GM13976 (cell line): ENCODE measurements around the gene FRY.
A peak's percentile ranks its signal among the peaks of the same experiment; 100 is the strongest.

ENCODE experiments used
- DNase-seq: peaks from one replicate; pipeline ENCODE4 v3.0.0; 2012; ENCODE audit warnings: low spot score
- in situ Hi-C: fragments of 300-500 bp; cut with MboI; formaldehyde crosslinking; loops from one replicate; pipeline ENCODE4 v1.12.0; 2022; ENCODE audit warnings: low sequenced_read_pairs, mixed read lengths, inconsistent platforms; ENCODE audit not compliant: unreplicated experiment
- TF ChIP-seq, protein P1 (sequence below): IDR thresholded peaks from 2 replicates; pipeline ENCODE4 v1.5.1; 2012; ENCODE audit warnings: borderline replicate concordance, mild to moderate bottlenecking; ENCODE audit not compliant: insufficient read depth; ENCODE audit errors: extremely low read depth, missing control alignments, control extremely low read depth

Gene FRY

DNA sequence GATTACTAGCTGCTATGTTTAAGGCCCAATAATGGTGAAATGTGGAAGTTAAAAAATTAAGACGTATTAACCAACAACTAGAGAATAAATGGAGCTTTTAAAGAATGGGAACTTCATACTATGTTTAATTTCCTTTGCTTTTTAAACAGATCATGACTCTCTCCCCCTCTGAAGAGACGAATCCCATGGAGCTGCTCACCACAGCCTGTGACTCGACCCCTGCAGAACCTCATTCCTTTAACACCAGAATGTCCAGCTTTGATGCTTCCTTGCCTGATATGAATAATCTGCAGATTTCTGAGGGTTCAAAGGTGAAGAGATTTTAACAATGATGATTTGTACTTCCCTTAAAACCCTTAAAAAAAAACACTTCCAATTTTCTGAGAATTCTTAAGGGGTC lies 230.6 kb downstream of the FRY start:
- no peak for DNase-seq
- TF ChIP-seq, protein P1, sequence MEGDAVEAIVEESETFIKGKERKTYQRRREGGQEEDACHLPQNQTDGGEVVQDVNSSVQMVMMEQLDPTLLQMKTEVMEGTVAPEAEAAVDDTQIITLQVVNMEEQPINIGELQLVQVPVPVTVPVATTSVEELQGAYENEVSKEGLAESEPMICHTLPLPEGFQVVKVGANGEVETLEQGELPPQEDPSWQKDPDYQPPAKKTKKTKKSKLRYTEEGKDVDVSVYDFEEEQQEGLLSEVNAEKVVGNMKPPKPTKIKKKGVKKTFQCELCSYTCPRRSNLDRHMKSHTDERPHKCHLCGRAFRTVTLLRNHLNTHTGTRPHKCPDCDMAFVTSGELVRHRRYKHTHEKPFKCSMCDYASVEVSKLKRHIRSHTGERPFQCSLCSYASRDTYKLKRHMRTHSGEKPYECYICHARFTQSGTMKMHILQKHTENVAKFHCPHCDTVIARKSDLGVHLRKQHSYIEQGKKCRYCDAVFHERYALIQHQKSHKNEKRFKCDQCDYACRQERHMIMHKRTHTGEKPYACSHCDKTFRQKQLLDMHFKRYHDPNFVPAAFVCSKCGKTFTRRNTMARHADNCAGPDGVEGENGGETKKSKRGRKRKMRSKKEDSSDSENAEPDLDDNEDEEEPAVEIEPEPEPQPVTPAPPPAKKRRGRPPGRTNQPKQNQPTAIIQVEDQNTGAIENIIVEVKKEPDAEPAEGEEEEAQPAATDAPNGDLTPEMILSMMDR, result no peak
- in situ Hi-C loops, result no loop called here

DNA sequence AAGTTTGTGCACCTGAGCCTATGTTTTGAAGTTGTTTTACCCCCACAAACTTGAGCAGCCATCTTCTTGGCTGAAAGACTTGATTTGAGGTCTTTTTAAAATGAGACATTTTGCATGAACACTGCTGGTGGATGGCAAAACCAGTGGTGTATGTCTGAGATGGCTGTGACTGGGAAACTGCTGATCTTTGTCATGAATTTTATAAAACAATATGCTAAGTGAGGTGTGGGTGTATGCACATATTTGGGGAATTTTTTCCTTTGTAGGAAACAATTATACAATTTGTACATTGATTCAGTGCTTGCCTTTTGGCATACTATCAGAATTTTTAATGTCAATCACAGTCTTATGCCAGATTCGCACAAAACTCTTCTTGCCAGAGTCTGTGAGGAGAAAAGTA lies 231.0 kb downstream of the FRY start:
- TF ChIP-seq, protein P1, result no peak
- in situ Hi-C loops, result no loop called here
- DNase-seq, result no peak

DNA sequence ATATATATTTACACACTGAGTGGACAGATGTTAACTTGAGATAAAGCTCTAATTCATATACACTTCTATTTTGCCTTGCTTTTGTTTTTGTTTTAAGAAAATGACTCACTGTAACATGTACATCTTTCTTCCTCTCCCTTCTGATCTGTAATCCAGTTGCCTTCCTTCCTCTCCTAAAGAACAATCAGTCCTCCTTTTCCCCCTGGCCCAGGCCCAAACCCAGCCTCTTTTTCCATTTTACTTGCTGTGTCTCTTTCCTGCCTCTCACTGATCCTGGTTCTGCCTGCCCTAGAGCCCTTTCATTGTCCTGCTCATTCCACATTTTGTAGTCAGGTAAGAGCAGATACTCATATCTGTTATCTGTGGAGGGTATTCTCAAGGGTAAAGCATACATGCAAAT lies 232.8 kb downstream of the FRY start:
- DNase-seq, result no peak
- TF ChIP-seq, protein P1, result no peak
- in situ Hi-C loops, result no loop called here

DNA sequence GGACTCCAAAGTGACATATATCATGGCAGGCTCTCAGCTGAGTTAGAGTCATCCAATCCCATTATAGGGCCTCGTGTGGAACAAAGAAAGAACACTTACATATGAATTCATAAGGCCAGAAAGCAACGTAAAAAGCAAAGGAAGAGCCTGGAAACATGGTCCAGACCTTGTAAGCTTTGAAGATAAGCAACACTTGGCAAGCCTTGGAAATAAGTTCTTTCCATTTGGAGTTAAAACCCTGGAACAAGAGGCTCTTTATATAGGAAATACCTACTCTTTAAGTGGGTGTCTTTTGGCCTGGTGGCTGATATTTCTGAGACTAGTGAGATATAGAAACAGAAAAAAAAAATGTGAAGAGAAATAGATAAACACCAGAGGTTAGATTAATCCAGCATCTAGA lies 234.2 kb downstream of the FRY start:
- TF ChIP-seq, protein P1, result no peak
- in situ Hi-C loops, result no loop called here
- DNase-seq, result no peak

DNA sequence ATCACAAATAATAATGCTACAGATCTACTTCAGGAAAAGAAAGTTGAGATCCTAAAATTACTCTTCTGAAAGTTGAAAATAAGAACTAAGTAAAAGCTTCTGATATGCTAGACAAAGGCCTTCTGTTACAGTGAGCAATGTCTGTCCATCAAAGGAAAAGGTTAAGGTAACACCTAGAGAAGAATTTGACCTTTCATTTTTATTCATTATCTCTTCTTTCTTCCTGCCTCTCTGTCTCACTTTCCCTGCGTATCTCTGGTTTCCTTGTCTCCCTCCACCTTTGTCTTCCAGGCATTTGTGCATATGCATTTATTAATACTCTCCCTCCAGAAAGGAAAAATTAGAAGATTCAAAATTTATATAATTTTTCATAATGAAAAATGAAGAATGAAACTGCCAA lies 234.6 kb downstream of the FRY start:
- TF ChIP-seq, protein P1, result no peak
- DNase-seq, result no peak
- in situ Hi-C loops, result no loop called here

DNA sequence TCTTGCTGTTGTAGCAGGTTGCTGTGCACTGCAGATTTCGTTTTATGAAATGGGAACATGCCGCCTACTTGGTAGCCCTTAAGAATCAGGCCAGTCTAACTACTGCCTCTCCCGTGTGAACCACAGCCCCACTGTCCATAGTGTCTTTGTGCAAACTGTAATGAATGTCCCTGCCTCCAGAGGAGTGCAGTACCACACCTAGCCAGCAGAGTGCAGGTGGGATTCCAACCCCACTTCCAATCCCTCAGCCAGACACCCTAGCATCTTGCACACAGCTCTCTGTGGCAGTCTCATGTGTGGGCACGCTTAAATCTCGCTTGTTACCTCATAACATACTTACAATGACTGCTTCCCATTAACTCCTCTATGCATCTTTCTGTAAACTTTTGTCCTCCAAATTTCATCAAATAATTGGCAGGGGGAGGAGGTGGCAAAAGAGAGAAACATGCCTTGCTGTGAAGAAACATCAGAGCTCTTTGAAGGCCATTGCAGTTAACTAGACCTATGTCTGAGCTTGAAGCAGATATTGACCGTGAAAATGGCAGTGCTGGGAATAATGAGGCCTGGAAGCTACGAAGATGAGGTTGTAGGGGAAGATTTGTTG lies 236.4 kb downstream of the FRY start:
- TF ChIP-seq, protein P1, result peak; percentile 57
- in situ Hi-C loops, result no loop called here
- peak; percentile 47 for DNase-seq
